WTC11 (cell line): ENCODE data around the gene LHX3. TPM values are rescaled to one million over a fixed set of nuclear protein-coding genes. Genes with fewer than 3 reads are reported as not detected.

Source experiments
- ATAC-seq: fragments of 200-7000 bp; cut with Tn5 transposase; 2 replicates; pipeline ENCODE4 v1.10.0; 2021; ENCODE audit warnings: mild to moderate bottlenecking, moderate library complexity
- CTCF ChIA-PET: fragments of 300-600 bp; sonication (Branson Sonifier 250); formaldehyde crosslinking; loops from one replicate; lab custom pipeline; 2021; ENCODE audit warnings: antibody characterized with exemption; lab: Charles Lee
- POLR2A ChIA-PET: fragments of 350-600 bp; sonication (Branson Sonifier 250); formaldehyde crosslinking; loops from one replicate; lab custom pipeline; 2021; ENCODE audit warnings: antibody characterized with exemption; lab: Charles Lee
- DNase-seq: peaks from one replicate; pipeline ENCODE4 v3.0.0; 2021; ENCODE audit warnings: low spot score
- H3K27ac Mint-ChIP-seq: 2 replicates; pipeline ENCODE4 v1.8.0; 2021; ENCODE audit warnings: mixed read lengths
- H3K27me3 Mint-ChIP-seq: 2 replicates; pipeline ENCODE4 v1.8.0; 2021; ENCODE audit warnings: low read depth, mild to moderate bottlenecking, moderate library complexity, mixed read lengths
- H3K36me3 Mint-ChIP-seq: 2 replicates; pipeline ENCODE4 v1.8.0; 2021; ENCODE audit warnings: mixed read lengths
- H3K4me1 Mint-ChIP-seq: 2 replicates; pipeline ENCODE4 v1.8.0; 2022; ENCODE audit warnings: mixed read lengths
- H3K4me3 Mint-ChIP-seq: 2 replicates; pipeline ENCODE4 v1.8.0; 2021; ENCODE audit warnings: mild to moderate bottlenecking, moderate library complexity, mixed read lengths
- H3K9me3 Mint-ChIP-seq: 2 replicates; pipeline ENCODE4 v1.8.0; 2021; ENCODE audit warnings: mixed read lengths
- ATF1 ChIP-seq: sonication (generic); formaldehyde crosslinking; IDR thresholded peaks from 2 replicates; pipeline ENCODE4 v1.8.1; 2023; ENCODE audit warnings: mild to moderate bottlenecking, moderate library complexity, missing genetic modification reagents
- CREM ChIP-seq: sonication (generic); formaldehyde crosslinking; IDR thresholded peaks from 2 replicates; pipeline ENCODE4 v1.8.1; 2022; ENCODE audit warnings: mild to moderate bottlenecking, missing genetic modification reagents, moderate library complexity
- ELF4 ChIP-seq: sonication (generic); formaldehyde crosslinking; IDR thresholded peaks from 2 replicates; pipeline ENCODE4 v1.8.1; 2022; ENCODE audit warnings: low read depth, mild to moderate bottlenecking, moderate library complexity, missing genetic modification reagents
- JAZF1 ChIP-seq: fragments of 250-450 bp; sonication (Bioruptor Pico); IDR thresholded peaks from 2 replicates; pipeline ENCODE4 v1.9.0; 2021; ENCODE audit warnings: moderate library complexity, mild to moderate bottlenecking, inconsistent platforms
- JUN ChIP-seq: sonication (generic); formaldehyde crosslinking; IDR thresholded peaks from 2 replicates; pipeline ENCODE4 v1.8.0; 2023; ENCODE audit warnings: mild to moderate bottlenecking, missing genetic modification reagents
- MXD4 ChIP-seq: fragments of 250-450 bp; sonication (Bioruptor Pico); IDR thresholded peaks from 2 replicates; pipeline ENCODE4 v1.8.0; 2021; ENCODE audit warnings: mild to moderate bottlenecking, moderate library complexity, borderline replicate concordance
- NFATC4 ChIP-seq: fragments of 250-450 bp; sonication (Bioruptor Pico); IDR thresholded peaks from 2 replicates; pipeline ENCODE4 v1.9.0; 2021; ENCODE audit warnings: mild to moderate bottlenecking
- NFE2L1 ChIP-seq: sonication (generic); formaldehyde crosslinking; IDR thresholded peaks from 2 replicates; pipeline ENCODE4 v1.8.1; 2023; ENCODE audit warnings: missing genetic modification reagents
- NFYB ChIP-seq: sonication (generic); formaldehyde crosslinking; conservative IDR thresholded peaks from 2 replicates; pipeline ENCODE4 v1.8.0; 2022; ENCODE audit warnings: low read depth, missing genetic modification reagents
- SMAD4 ChIP-seq: sonication (generic); formaldehyde crosslinking; IDR thresholded peaks from 2 replicates; pipeline ENCODE4 v1.8.0; 2022; ENCODE audit warnings: mild to moderate bottlenecking, missing genetic modification reagents
- SOX15 ChIP-seq: fragments of 250-450 bp; sonication (Bioruptor Pico); IDR thresholded peaks from 2 replicates; pipeline ENCODE4 v1.9.0; 2021; ENCODE audit warnings: mild to moderate bottlenecking
- ZBTB21 ChIP-seq: sonication (generic); formaldehyde crosslinking; IDR thresholded peaks from 2 replicates; pipeline ENCODE4 v1.8.1; 2023; ENCODE audit warnings: mild to moderate bottlenecking, missing genetic modification reagents, borderline replicate concordance
- ZNF423 ChIP-seq: fragments of 250-450 bp; sonication (Bioruptor Pico); IDR thresholded peaks from 2 replicates; pipeline ENCODE4 v2.1.2; 2022; ENCODE audit warnings: mild to moderate bottlenecking, moderate library complexity
- total RNA-seq: library from RNA; stranded (reverse); gene quantifications from 3 replicates; pipeline ENCODE4 v1.2.3, GENCODE V29; 2021
- TF ChIP-seq, protein P1 (sequence below): fragments of 250-450 bp; sonication (Bioruptor Pico); conservative IDR thresholded peaks from 2 replicates; pipeline ENCODE4 v1.9.0; 2021; ENCODE audit warnings: mild to moderate bottlenecking
- TF ChIP-seq, protein P2 (sequence below): sonication (generic); formaldehyde crosslinking; IDR thresholded peaks from 2 replicates; pipeline ENCODE4 v1.8.0; 2022; ENCODE audit warnings: mild to moderate bottlenecking, missing genetic modification reagents
- TF ChIP-seq, protein P3 (sequence below): sonication (generic); formaldehyde crosslinking; IDR thresholded peaks from 2 replicates; pipeline ENCODE4 v1.8.0; 2023; ENCODE audit warnings: missing genetic modification reagents
- TF ChIP-seq, protein P4 (sequence below): sonication (generic); formaldehyde crosslinking; IDR thresholded peaks from 2 replicates; pipeline ENCODE4 v1.8.1; 2022; ENCODE audit warnings: low read depth, missing genetic modification reagents, borderline replicate concordance
- TF ChIP-seq, protein P5 (sequence below): fragments of 250-450 bp; sonication (Bioruptor Pico); IDR thresholded peaks from 2 replicates; pipeline ENCODE4 v1.8.0; 2021; ENCODE audit warnings: mild to moderate bottlenecking
- TF ChIP-seq, protein P6 (sequence below): fragments of 200-600 bp; IDR thresholded peaks from 2 replicates; pipeline ENCODE4 v1.8.0; 2022; ENCODE audit warnings: antibody characterized with exemption

The LHX3 gene
- total RNA-seq, 1 experiment from 2014 or later: not detected

DNA sequence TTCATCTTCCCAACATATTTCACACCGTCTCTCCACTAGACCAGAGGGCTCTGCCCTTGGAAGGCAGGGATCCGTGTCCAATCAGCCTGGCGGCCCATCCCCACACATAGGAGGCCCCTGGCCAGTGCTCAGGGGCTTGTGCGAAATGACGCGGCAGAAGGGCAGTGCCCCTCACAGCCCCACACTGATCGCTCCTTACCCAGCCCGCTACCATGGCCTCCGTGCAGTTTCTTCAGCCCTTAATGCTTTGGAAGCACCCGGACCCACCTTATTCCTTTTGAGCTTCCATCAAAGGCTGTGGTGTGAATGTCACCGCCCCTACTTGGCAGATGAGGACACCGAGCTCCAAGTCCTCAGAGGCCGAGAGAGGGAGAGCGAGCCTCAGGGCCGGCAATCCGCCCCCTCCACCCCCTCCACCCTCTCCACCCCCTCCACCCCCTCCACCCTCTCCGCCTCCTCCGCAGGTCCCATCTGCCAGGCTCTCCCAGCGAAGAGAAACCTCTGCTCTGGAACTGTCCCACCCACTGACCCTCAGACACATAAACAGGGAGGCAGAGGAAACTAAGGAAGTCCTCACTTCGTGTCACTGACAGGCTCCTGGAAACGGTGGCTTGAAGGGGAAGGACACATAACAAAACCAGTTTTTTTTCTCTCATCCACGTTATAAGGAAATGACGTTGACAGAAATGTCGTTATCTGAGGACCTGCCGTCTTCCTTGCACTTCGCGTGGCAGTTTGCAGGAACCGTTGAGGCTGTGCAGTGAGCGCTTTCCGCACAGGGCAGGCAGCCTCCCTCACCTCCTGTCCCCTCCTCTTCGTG lies 26.8 kb upstream of the LHX3 start (continued):
- TF ChIP-seq ZBTB21 (CRISPR knock-in tag): no peak
- no peak for TF ChIP-seq NFYB (CRISPR knock-in tag)
- TF ChIP-seq ZNF423 (CRISPR knock-in tag): no peak

DNA sequence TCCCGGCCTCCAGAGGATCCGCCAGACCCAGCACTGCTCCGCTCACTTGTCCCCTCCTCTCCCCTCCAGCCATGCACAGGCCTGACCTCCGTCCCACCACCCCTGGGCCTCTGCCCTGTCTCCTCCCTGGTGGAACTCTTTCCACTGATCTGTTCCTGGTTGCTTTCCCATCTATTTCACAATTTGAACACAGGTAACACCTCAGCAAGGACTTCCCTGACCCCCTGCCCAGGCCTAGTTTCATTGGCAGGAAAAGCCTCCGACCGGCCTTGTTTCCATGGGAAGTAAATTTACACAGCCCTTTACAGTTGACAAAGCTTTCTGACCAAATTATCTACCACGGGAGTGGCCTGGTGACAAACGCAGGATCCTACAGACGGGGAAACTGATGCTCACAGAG lies 25.8 kb upstream of the LHX3 start:
- no peaks in the 10 kb centered on the region for H3K9me3 Mint-ChIP-seq
- H3K36me3 Mint-ChIP-seq: peaks cover 10% of the 10 kb centered on the region
- no peak for TF ChIP-seq ATF1 (CRISPR knock-in tag)
- no peak for TF ChIP-seq JAZF1 (CRISPR knock-in tag)
- TF ChIP-seq SMAD4: no peak
- TF ChIP-seq, protein P1, sequence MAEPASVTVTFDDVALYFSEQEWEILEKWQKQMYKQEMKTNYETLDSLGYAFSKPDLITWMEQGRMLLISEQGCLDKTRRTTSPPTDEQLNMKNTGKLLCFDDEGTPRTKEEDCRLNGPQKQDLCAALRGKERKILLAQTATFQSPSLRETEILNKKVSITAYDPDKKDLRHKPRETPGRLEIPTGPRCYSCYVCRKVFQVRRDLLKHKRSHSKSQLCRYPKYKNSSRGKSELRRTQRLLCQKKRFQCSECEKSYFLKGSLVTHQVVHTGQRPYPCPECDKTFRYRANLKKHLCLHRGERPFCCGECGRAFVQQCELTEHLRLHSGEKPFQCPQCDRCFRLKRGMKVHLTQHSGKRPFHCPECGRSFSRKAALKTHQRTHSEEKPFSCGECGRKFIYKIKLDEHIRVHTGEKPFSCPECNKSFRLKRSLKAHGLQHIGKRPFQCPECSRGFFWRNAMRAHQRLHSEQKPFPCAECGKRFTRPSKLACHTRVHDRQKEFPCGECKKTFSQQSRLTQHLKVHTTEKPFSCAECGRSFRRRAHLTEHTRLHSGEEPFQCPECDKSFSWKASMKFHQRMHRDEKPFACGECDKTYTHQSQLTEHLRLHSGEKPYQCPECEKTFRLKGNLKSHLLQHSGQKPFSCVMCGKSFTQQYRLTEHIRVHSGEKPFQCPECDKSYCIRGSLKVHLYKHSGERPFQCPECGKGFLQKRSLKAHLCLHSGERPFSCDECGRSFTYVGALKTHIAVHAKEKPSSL (CRISPR knock-in tag): no peak
- POLR2A ChIA-PET: no interaction called here
- no peaks in the 10 kb centered on the region for H3K27me3 Mint-ChIP-seq
- H3K4me1 Mint-ChIP-seq: peaks cover 4% of the 10 kb centered on the region; the same call in 1 of the 2 replicates
- peak overlapping the region; percentile 34; the same call in 1 of the 2 replicates for H3K27ac Mint-ChIP-seq
- no peak for ATAC-seq
- no peak overlapping the region for H3K4me3 Mint-ChIP-seq
- DNase-seq: no peak
- CTCF ChIA-PET: interaction anchor here (0.8 kb wide), 1 partner anchor 95 kb away, joined by 3 read pairs; no protein-coding TSS in a partner anchor

DNA sequence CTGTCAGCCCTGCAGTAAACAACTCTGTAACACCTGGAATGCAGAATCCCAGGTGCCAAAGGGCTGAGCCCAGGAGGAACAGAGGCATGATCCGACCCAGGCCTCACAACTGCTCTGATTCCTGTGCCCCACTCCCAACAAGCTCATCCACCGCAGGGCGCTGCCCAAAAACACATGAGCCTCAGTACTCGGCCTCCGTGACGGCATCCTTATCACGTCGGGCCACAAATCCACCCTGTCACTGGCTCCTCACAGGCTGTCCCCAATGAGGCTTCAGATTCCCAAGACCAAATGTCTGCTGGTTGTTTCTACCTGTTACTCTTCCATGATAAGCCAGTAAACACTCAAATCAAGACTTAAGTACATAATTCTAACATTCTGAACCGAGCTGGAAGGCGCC lies 25.4 kb upstream of the LHX3 start:
- CTCF ChIA-PET: interaction anchor here (0.8 kb wide), 1 partner anchor 94 kb away, joined by 3 read pairs; no protein-coding TSS in a partner anchor
- Mint-ChIP-seq H3K27ac (no peak overlapping the region; the same call in 1 of the 2 replicates), H3K36me3 (peaks cover 10% of the 10 kb centered on the region), H3K9me3 (no peaks in the 10 kb centered on the region), H3K4me1 (peaks cover 4% of the 10 kb centered on the region; the same call in 1 of the 2 replicates), H3K27me3 (no peaks in the 10 kb centered on the region), H3K4me3 (no peak overlapping the region)
- no peak for TF ChIP-seq NFE2L1
- no peak for TF ChIP-seq CREM (CRISPR knock-in tag)
- TF ChIP-seq, protein P2, sequence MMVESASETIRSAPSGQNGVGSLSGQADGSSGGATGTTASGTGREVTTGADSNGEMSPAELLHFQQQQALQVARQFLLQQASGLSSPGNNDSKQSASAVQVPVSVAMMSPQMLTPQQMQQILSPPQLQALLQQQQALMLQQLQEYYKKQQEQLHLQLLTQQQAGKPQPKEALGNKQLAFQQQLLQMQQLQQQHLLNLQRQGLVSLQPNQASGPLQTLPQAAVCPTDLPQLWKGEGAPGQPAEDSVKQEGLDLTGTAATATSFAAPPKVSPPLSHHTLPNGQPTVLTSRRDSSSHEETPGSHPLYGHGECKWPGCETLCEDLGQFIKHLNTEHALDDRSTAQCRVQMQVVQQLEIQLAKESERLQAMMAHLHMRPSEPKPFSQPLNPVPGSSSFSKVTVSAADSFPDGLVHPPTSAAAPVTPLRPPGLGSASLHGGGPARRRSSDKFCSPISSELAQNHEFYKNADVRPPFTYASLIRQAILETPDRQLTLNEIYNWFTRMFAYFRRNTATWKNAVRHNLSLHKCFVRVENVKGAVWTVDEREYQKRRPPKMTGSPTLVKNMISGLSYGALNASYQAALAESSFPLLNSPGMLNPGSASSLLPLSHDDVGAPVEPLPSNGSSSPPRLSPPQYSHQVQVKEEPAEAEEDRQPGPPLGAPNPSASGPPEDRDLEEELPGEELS: no peak
- no peak for TF ChIP-seq ELF4 (CRISPR knock-in tag)
- no peak for TF ChIP-seq SOX15 (CRISPR knock-in tag)
- TF ChIP-seq, protein P3, sequence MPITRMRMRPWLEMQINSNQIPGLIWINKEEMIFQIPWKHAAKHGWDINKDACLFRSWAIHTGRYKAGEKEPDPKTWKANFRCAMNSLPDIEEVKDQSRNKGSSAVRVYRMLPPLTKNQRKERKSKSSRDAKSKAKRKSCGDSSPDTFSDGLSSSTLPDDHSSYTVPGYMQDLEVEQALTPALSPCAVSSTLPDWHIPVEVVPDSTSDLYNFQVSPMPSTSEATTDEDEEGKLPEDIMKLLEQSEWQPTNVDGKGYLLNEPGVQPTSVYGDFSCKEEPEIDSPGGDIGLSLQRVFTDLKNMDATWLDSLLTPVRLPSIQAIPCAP (CRISPR knock-in tag): no peak
- TF ChIP-seq ZBTB21 (CRISPR knock-in tag): no peak
- no peak for TF ChIP-seq JUN (CRISPR knock-in tag)
- TF ChIP-seq, protein P4, sequence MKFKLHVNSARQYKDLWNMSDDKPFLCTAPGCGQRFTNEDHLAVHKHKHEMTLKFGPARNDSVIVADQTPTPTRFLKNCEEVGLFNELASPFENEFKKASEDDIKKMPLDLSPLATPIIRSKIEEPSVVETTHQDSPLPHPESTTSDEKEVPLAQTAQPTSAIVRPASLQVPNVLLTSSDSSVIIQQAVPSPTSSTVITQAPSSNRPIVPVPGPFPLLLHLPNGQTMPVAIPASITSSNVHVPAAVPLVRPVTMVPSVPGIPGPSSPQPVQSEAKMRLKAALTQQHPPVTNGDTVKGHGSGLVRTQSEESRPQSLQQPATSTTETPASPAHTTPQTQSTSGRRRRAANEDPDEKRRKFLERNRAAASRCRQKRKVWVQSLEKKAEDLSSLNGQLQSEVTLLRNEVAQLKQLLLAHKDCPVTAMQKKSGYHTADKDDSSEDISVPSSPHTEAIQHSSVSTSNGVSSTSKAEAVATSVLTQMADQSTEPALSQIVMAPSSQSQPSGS (CRISPR knock-in tag): no peak
- TF ChIP-seq, protein P5, sequence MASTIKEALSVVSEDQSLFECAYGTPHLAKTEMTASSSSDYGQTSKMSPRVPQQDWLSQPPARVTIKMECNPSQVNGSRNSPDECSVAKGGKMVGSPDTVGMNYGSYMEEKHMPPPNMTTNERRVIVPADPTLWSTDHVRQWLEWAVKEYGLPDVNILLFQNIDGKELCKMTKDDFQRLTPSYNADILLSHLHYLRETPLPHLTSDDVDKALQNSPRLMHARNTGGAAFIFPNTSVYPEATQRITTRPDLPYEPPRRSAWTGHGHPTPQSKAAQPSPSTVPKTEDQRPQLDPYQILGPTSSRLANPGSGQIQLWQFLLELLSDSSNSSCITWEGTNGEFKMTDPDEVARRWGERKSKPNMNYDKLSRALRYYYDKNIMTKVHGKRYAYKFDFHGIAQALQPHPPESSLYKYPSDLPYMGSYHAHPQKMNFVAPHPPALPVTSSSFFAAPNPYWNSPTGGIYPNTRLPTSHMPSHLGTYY (CRISPR knock-in tag): no peak
- no peak for TF ChIP-seq NFATC4 (CRISPR knock-in tag)
- TF ChIP-seq, protein P6, sequence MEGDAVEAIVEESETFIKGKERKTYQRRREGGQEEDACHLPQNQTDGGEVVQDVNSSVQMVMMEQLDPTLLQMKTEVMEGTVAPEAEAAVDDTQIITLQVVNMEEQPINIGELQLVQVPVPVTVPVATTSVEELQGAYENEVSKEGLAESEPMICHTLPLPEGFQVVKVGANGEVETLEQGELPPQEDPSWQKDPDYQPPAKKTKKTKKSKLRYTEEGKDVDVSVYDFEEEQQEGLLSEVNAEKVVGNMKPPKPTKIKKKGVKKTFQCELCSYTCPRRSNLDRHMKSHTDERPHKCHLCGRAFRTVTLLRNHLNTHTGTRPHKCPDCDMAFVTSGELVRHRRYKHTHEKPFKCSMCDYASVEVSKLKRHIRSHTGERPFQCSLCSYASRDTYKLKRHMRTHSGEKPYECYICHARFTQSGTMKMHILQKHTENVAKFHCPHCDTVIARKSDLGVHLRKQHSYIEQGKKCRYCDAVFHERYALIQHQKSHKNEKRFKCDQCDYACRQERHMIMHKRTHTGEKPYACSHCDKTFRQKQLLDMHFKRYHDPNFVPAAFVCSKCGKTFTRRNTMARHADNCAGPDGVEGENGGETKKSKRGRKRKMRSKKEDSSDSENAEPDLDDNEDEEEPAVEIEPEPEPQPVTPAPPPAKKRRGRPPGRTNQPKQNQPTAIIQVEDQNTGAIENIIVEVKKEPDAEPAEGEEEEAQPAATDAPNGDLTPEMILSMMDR: no peak
- no peak for TF ChIP-seq MXD4
- DNase-seq (no peak), ATAC-seq (no peak)
- POLR2A ChIA-PET: no interaction called here
